T-helper 17 cell (primary cell): ENCODE measurements around the gene TMEM129. TPM values are rescaled to one million over a fixed set of nuclear protein-coding genes. Genes with fewer than 3 reads are reported as not detected.

ENCODE experiments used
- ATAC-seq: fragments of 150-1000 bp; cut with Tn5 transposase; 2 replicates; pipeline ENCODE4 v1.10.0; 2021; ENCODE audit warnings: mild to moderate bottlenecking, moderate library complexity
- DNase-seq, 3 donors: peaks; one replicate each; pipeline versions ENCODE4 v3.0.0 to v3.0.0-alpha.2; 2020 to 2021
- H3K9me3 ChIP-seq: one replicate; pipeline ENCODE4 v1.7.0; 2013; ENCODE audit warnings: low read length, mild to moderate bottlenecking; ENCODE audit not compliant: control insufficient read depth, poor library complexity, severe bottlenecking
- H3K27ac Mint-ChIP-seq: one replicate; pipeline ENCODE4 v1.8.0; 2022; ENCODE audit warnings: mild to moderate bottlenecking, moderate library complexity, mixed read lengths
- H3K27me3 Mint-ChIP-seq: one replicate; pipeline ENCODE4 v1.8.0; 2022; ENCODE audit warnings: mixed read lengths
- H3K36me3 Mint-ChIP-seq: one replicate; pipeline ENCODE4 v1.8.0; 2022; ENCODE audit warnings: low read depth, mixed read lengths
- H3K4me1 Mint-ChIP-seq: one replicate; pipeline ENCODE4 v1.8.0; 2022; ENCODE audit warnings: mild to moderate bottlenecking, mixed read lengths
- H3K4me3 Mint-ChIP-seq: one replicate; pipeline ENCODE4 v1.8.0; 2022; ENCODE audit warnings: mild to moderate bottlenecking, moderate library complexity, mixed read lengths
- total RNA-seq, 4 donors: library from RNA in 2 of 4; stranded (reverse) in 2 of 4; gene quantifications; one replicate each; pipeline ENCODE4 v1.2.3 and lab custom pipeline; 2022 to 2026

Gene TMEM129
- total RNA-seq, 2 donors from 2014 or later = 18.4 to 18.5 TPM

DNA sequence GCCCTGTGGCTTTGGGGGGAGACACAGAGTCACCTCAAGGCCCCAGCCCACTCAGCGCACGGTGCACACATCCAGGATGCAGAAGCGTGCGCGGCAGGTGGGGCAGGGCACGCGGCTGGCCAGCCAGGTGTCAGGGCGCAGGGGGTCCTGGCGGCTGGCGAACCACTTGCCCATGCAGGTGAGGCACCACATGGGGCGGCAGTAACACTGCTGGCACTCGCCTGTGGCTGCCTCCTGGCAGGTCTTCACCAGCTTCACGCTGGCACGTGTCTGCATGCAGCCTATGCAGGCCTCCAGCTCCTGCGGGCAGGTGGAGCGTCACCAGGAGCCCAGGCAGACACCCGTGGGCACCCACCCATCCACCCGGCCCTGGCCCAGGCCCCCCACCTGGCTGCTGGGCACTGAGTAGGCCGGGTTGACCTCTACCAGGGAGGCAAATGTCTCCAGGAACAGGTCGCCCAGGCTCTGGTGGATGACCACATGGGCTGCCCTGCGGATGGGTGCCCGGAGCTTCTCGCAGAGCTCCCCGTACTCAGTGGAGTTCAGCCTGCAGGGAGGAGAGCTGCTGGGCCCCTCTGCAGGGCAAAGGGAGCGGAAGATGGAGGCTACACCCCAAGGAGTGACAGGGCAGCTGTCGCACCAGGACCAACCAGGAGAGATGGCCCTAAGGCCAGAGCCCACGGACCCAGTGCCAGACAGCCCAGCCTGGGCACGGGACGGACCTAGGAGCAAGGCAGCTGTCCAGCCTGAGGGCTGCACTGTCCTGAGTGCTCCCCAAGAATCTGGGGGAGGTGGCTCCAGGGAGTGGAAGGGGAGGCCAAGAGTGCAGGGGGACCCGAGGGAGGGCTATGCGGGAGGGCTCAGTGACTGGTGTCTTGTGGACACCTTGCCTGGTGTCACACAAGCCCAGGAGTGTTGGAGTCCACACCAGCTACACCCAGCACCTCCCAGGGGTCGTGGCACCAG, 3.7 kb downstream of the TMEM129 start:
- Mint-ChIP-seq H3K36me3 (no peaks in the 10 kb centered on the region), H3K4me1 (peaks cover 26% of the 10 kb centered on the region), H3K4me3 (no peak overlapping the region), H3K27me3 (no peaks in the 10 kb centered on the region), H3K27ac (no peak overlapping the region)
- no peaks in the 10 kb centered on the region for H3K9me3 ChIP-seq
- DNase-seq (no peak), ATAC-seq (no peak)

GRCh38 chr4:1716065-1716945, 4.8 kb downstream of the TMEM129 start:
- no peaks in the 10 kb centered on the region for H3K36me3 Mint-ChIP-seq
- H3K27ac Mint-ChIP-seq = peak overlapping the region; percentile 81
- peaks cover 21% of the 10 kb centered on the region for H3K4me1 Mint-ChIP-seq
- DNase-seq = no peak
- peak overlapping the region; percentile 41 for H3K4me3 Mint-ChIP-seq
- no peaks in the 10 kb centered on the region for H3K27me3 Mint-ChIP-seq
- no peak for ATAC-seq
- H3K9me3 ChIP-seq = no peaks in the 10 kb centered on the region

DNA sequence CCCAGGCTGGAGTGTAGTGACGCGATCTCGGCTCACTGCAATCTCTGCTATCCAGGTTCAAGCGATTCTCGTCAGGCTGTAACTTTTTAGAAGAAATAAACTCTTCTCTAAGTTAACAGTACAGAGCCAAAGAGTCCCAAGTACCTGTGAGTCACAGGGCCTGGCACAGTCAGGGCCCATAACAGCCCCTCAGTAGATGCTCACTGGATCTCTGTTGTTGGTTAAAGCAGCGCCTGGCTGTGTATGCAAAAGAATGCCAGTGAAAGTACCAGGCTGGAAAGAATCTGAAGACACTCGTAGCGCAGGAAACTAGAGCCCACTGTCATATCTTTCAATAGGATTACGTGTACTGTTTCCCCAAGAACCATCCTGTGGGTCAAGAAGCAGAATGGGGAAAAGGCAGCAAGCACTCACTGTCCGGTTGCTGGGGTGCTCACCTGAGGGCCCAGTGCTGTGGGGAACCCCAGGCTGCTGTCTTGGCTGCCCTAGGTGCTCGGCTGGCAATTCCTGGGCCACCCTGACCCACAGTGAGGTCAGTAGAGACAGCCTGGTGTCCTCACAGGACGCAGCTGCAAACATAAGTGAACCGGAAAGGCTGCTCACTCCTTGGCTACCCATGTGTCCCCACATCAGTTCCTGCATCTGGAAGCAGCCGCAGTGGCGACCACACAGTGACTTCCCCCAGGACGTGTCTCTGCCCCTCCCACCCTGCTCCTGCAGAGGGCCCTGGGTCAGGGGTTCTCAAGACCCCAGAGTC, 5.9 kb downstream of the TMEM129 start:
- H3K27me3 Mint-ChIP-seq = no peaks in the 10 kb centered on the region
- peaks cover 2% of the 10 kb centered on the region for H3K36me3 Mint-ChIP-seq
- H3K4me3 Mint-ChIP-seq = peak overlapping the region; percentile 28
- H3K4me1 Mint-ChIP-seq = peaks cover 28% of the 10 kb centered on the region
- H3K9me3 ChIP-seq = no peaks in the 10 kb centered on the region
- no peak for ATAC-seq
- peak overlapping the region; percentile 92 for H3K27ac Mint-ChIP-seq
- no peak for DNase-seq

- Mint-ChIP-seq H3K4me1 (peaks cover 32% of the 10 kb centered on the region), H3K4me3 (peak overlapping the region; percentile 28), H3K36me3 (peaks cover 5% of the 10 kb centered on the region), H3K27me3 (no peaks in the 10 kb centered on the region), H3K27ac (peak overlapping the region; percentile 92)
- no peaks in the 10 kb centered on the region for H3K9me3 ChIP-seq
- DNase-seq = no peak
- no peak for ATAC-seq
These were observed 6.7 kb downstream of the TMEM129 start for GRCh38 chr4:1714303-1715001.

DNA sequence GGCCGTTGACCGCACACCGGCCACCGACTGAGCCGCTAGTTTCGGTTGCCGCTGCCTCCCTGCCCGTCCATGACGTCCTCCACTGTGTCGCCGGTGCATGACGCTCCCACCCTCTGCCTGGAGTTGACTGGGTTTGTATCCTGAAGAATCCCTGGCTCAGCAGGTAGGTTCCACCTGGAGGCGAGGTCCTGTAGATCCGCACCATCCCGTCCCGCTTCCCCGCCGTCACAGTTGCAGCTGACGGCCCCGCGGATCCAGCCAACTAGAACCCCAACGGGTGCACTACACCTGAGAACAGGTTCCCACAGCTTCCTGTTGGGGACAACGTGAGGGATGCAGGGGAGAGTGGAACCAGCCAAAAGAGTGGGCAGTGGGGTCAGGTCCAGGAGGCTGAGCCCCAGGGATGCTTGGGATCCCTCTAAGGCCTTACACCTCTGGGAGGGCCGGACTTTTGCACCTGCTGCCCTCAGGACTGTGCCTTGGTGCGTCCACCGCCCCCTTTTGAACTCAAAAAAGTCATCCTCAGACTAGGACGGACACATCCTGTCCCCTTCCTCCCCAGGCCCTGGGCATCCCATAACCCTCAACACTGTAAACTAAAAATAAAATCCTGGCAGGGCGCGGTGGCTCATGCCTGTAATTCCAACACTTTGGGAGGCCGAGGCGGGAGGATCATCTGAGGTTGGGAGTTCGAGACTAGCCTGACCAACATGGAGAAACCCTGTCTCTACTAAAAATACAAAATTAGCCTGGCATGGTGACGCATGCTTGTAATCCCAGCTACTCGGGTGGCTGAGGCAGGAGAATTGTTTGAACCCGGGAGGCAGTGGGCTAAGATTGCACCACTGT, 7.9 kb downstream of the TMEM129 start:
- Mint-ChIP-seq H3K4me1 (peaks cover 33% of the 10 kb centered on the region), H3K4me3 (peak overlapping the region; percentile 93)
- no peak for DNase-seq

GRCh38 chr4:1712216-1713002, 8.7 kb downstream of the TMEM129 start, which contains the start of gene SLBP:
Gene SLBP, minus strand, starts transcription at chr4:1712319. Its CDS starts 131 bp downstream, at chr4:1712188.
- peaks cover 30% of the 10 kb centered on the region for H3K4me1 Mint-ChIP-seq
- H3K9me3 ChIP-seq = no peaks in the 10 kb centered on the region
- H3K27ac Mint-ChIP-seq = peak within 1 kb of the TSS; percentile 96
- peak; percentile 98 to 99 (median 98) for DNase-seq
- H3K4me3 Mint-ChIP-seq = peak within 1 kb of the TSS; percentile 94
- H3K36me3 Mint-ChIP-seq = peaks cover 5% of the 10 kb centered on the region
- H3K27me3 Mint-ChIP-seq = no peaks in the 10 kb centered on the region
- peak; percentile 88 for ATAC-seq

More for the DNA sequence above, 7.9 kb downstream of the TMEM129 start:
- Mint-ChIP-seq H3K27me3 (no peaks in the 10 kb centered on the region), H3K27ac (peak overlapping the region; percentile 92), H3K36me3 (peaks cover 5% of the 10 kb centered on the region)
- peak; percentile 1 for ATAC-seq
- H3K9me3 ChIP-seq = no peaks in the 10 kb centered on the region

DNA sequence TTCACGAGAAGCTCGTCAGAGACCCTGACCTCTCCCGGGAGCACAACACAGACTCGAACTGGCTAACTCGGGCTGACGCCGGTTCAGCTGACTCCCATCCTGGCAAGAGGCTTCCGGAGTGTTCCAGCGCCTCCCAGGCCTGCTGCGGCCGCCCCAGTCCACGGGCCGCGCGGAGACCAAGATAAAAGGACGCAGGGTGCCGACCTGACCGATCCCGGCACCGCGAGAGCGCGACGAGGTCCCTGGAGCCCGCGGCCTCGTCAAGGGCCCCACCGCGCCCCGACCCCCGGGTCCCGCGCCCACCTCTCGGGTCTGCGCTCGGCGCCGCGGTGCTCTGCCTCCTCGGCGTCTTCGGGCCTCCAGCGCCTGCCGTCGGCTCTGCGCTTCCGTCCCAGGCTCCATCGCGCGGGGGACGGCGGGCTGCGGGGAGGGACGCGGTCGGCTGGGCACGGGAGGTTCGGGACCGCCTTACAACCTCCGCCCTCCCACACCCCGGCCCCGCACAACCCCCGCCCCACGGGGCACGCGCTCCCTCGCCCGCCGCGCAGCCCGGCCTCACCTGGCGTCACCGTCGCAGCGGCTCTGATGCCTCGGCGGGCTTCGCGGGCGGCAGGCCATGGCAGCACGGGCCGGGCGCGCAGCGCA, 9.4 kb downstream of the TMEM129 start:
- H3K27me3 Mint-ChIP-seq = no peaks in the 10 kb centered on the region
- H3K9me3 ChIP-seq = no peaks in the 10 kb centered on the region
- peaks cover 5% of the 10 kb centered on the region for H3K36me3 Mint-ChIP-seq
- H3K4me3 Mint-ChIP-seq = peak overlapping the region; percentile 94
- ATAC-seq (peak; percentile 29), DNase-seq (peak in 1 of 3 donors; percentile 27)
- H3K27ac Mint-ChIP-seq = peak overlapping the region; percentile 96
- H3K4me1 Mint-ChIP-seq = peaks cover 30% of the 10 kb centered on the region

DNA sequence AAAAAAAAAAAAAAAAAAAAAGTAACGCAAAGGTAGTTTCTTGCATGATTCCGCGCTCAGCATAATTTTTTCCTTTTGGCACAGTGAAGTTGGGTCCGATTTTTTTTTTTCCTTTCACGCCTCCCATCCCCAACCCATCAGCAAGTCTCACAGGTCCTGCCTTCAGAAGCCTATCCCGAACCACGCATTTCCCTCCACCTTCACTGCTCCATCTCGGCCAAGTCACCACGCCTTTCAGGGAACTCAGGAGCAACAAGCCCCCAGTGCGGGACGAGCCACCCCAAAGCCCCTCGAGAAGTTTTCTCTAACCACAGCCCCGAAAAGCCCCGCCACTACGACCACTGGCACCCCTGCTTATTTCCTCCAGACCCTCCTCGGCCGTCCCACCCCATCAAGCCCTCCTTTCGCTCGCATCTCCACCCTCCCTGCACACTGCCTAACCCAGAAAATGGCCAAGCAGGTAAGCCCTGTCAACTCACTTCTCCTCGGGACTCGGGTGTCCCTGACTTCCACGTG, 10.0 kb downstream of the TMEM129 start:
- no peaks in the 10 kb centered on the region for H3K9me3 ChIP-seq
- peak overlapping the region; percentile 94 for H3K4me3 Mint-ChIP-seq
- H3K4me1 Mint-ChIP-seq = peaks cover 33% of the 10 kb centered on the region
- peaks cover 5% of the 10 kb centered on the region for H3K36me3 Mint-ChIP-seq
- H3K27ac Mint-ChIP-seq = peak overlapping the region; percentile 96
- ATAC-seq (no peak), DNase-seq (no peak)
- no peaks in the 10 kb centered on the region for H3K27me3 Mint-ChIP-seq

DNA sequence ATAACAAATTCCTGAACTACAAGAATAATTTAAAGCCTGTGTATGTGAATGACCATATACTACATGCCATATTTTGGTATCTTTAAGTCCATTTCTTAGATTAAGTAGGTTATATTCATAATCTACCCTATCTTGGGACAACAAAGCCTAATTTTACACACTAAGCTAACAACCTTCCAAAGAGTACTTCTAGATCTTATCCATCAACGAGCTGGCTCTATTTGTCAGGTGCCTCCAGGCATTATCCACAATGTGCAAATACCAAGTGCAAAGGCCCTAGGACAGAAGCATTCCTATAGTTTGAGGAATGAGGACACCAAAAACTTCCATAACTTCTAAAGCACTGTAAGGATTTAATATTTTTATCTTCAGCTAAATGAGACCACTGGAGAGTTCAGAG, 12.5 kb downstream of the TMEM129 start:
- Mint-ChIP-seq H3K4me1 (peaks cover 31% of the 10 kb centered on the region), H3K4me3 (no peak overlapping the region), H3K27ac (peak overlapping the region; percentile 27), H3K27me3 (no peaks in the 10 kb centered on the region), H3K36me3 (peaks cover 5% of the 10 kb centered on the region)
- no peak for ATAC-seq
- no peaks in the 10 kb centered on the region for H3K9me3 ChIP-seq
- no peak for DNase-seq

DNA sequence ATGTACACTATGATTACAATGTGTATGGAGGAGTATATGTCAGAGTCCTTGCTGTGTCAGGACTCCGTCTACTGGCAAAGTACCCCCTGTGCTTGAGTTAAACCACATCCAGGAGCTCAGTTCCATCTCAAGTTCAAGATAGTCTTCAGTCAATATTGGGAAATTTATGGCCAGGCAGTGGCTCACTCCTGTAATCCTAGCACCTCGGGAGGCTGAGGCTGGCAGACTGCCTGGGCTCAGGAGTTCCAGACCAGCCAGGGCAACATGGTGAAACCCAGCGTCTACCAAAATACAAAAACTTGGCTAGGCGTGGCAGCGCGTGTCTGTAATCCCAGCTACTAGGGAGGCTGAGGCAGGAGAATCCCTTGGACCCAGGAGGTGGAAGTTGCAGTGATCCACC, 14.8 kb downstream of the TMEM129 start:
- no peak for ATAC-seq
- Mint-ChIP-seq H3K27ac (peak overlapping the region; percentile 8), H3K27me3 (no peaks in the 10 kb centered on the region), H3K4me3 (no peak overlapping the region), H3K36me3 (peaks cover 5% of the 10 kb centered on the region), H3K4me1 (peaks cover 33% of the 10 kb centered on the region)
- DNase-seq = no peak
- H3K9me3 ChIP-seq = no peaks in the 10 kb centered on the region
